Activated naive CD4-positive, alpha-beta T cell treated with anti-CD3 and anti-CD28 coated beads, Interleukin-2, amount 10 ng/mL, durations not matched to agents 7 days and 5 days (primary cell): Measurements from ENCODE around the gene CCDC85B.

Experiments
- CTCF ChIA-PET: fragments of 350-600 bp; sonication (Branson Sonifier 250); formaldehyde crosslinking; loops from one replicate; lab custom pipeline; 2021; ENCODE audit warnings: antibody characterized with exemption; lab: Charles Lee
- DNase-seq: peaks from one replicate; pipeline ENCODE4 v3.0.0-alpha.2; 2020
- H3K27ac Mint-ChIP-seq: one replicate; pipeline ENCODE4 v1.8.0; 2021; ENCODE audit warnings: mild to moderate bottlenecking, moderate library complexity, mixed read lengths
- H3K27me3 Mint-ChIP-seq: one replicate; pipeline ENCODE4 v1.8.0; 2021; ENCODE audit warnings: mild to moderate bottlenecking, mixed read lengths
- H3K36me3 Mint-ChIP-seq: one replicate; pipeline ENCODE4 v1.8.0; 2021; ENCODE audit warnings: mixed read lengths
- H3K4me1 Mint-ChIP-seq: one replicate; pipeline ENCODE4 v1.8.0; 2021; ENCODE audit warnings: mixed read lengths
- H3K4me3 Mint-ChIP-seq: one replicate; pipeline ENCODE4 v1.8.0; 2021; ENCODE audit warnings: mild to moderate bottlenecking, moderate library complexity, mixed read lengths
- H3K9me3 Mint-ChIP-seq: one replicate; pipeline ENCODE4 v1.8.0; 2021; ENCODE audit warnings: mixed read lengths

Gene CCDC85B

DNA sequence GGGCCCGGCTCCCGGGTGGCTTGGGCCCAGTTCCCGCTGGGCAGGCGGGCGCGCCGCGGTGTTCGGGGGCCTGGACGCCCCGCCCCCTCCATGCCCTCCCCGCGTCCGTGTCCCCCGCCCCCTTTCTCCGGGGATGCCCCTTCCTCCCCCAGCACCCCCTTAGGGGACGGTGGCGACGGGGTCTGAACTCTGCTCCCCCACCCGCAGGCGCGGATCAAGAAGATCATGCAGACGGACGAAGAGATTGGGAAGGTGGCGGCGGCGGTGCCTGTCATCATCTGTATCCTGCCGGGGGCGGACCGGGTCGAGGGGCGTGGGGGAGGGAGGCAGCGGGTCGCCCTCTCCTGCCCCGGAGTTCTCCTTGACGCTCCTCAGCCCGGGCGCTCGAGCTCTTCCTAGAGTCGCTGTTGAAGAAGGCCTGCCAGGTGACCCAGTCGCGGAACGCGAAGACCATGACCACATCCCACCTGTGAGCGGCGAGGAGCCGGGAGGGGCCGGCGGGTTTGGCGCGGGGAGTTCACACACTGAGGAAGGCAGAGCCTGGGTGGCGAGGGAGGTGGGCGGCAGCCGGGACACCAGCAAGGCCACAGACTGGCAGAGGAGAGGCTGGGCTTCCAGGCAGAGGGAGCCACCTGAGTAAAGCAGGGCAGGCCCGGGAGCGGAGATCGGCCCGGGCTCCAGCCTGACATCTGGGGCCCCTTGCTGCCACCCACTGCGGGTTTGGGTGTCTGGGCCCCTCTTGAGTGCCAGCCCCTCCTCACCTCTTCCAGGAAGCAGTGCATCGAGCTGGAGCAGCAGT lies 29.3 kb downstream of the CCDC85B start:
- H3K27ac Mint-ChIP-seq: peak overlapping the region; percentile 91
- peaks cover 55% of the 10 kb centered on the region for H3K4me1 Mint-ChIP-seq
- peak overlapping the region; percentile 93 for H3K4me3 Mint-ChIP-seq
- DNase-seq: peak; percentile 79
- CTCF ChIA-PET: interaction anchor here (0.8 to 1.7 kb wide), 2 partner anchors 31 to 35 kb away, joined by 4 to 7 read pairs; partner anchors contain the start of gene FIBP
- H3K9me3 Mint-ChIP-seq: no peaks in the 10 kb centered on the region
- no peaks in the 10 kb centered on the region for H3K27me3 Mint-ChIP-seq
- H3K36me3 Mint-ChIP-seq: peaks cover 44% of the 10 kb centered on the region

DNA sequence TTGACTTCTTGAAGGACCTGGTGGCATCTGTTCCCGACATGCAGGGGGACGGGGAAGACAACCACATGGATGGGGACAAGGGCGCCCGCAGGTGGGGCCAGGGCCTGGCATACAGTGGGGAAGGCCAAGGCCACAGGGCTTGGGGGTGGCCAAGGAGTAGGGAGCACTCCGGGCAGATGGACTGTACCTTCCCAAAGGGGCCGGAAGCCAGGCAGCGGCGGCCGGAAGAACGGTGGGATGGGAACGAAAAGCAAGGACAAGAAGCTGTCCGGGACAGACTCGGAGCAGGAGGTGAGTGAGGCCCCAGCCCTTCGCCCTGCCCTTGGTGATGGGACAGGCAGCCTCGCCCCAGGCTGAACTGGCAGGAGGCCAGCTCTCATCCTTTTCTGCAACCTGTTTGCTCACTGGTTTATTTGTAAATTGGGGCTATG lies 29.9 kb downstream of the CCDC85B start:
- CTCF ChIA-PET: interaction anchor here (0.8 to 1.7 kb wide), 2 partner anchors 32 to 35 kb away, joined by 4 to 7 read pairs; partner anchors contain the start of gene FIBP

DNA sequence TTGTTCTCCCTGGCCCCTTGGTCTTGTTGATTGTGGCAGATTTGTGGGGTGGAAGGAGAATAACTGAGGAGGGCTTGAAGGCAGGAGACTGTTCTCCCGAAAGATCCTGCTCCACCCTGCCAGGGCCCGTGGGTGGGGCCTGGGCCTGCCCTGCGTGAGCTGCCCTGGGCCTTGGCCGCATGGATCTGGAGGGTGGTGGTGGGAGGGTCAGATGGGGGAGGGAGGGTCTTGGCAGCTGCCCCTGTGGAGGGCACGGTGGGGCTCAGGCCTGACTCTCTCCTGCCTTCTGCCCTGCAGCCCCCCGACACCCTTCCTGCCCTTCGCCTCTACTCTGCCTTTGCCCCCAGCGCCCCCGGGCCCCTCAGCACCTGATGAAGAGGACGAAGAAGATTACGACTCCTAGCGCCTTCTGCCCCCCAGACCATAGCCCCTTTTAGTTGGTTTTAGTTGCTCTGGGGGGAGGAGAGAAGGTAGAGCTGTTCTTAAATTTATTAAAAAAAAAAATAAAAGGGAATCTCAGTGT lies 30.6 kb downstream of the CCDC85B start:
- DNase-seq: no peak
- H3K27me3 Mint-ChIP-seq: no peaks in the 10 kb centered on the region
- CTCF ChIA-PET: interaction anchor here (0.8 to 1.7 kb wide), 2 partner anchors 32 to 36 kb away, joined by 4 to 7 read pairs; partner anchors contain the start of gene FIBP
- peak overlapping the region; percentile 93 for H3K4me3 Mint-ChIP-seq
- H3K9me3 Mint-ChIP-seq: no peaks in the 10 kb centered on the region
- peaks cover 39% of the 10 kb centered on the region for H3K36me3 Mint-ChIP-seq
- H3K4me1 Mint-ChIP-seq: peaks cover 46% of the 10 kb centered on the region
- H3K27ac Mint-ChIP-seq: no peak overlapping the region

More for the DNA sequence above, 29.9 kb downstream of the CCDC85B start:
- no peak for DNase-seq
- Mint-ChIP-seq H3K36me3 (peaks cover 39% of the 10 kb centered on the region), H3K9me3 (no peaks in the 10 kb centered on the region), H3K27me3 (no peaks in the 10 kb centered on the region), H3K27ac (peak overlapping the region; percentile 37), H3K4me1 (peaks cover 50% of the 10 kb centered on the region), H3K4me3 (peak overlapping the region; percentile 93)

DNA sequence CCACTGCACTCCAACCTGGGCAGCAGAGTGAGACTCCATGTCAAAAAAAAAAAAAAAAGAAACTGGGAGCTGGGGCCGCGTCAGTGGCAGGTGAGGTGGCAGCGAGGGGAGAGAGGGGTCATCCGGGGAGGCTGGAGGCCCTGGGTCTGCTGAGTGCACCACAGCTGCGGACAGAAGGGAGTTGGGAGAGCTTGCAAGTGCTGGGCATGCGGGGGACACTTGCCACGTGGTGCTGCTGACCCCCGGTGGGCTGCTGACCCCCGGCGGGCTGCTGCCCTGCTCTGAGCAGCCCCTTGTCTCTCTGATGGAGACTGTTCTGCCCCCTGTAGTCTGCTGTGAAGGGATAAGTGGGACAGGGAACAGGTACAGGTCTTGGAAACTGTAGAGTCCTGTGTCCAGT lies 31.4 kb downstream of the CCDC85B start:
- Mint-ChIP-seq H3K4me3 (peak overlapping the region; percentile 38), H3K36me3 (peaks cover 33% of the 10 kb centered on the region), H3K27ac (peak overlapping the region; percentile 33), H3K27me3 (no peaks in the 10 kb centered on the region), H3K9me3 (no peaks in the 10 kb centered on the region), H3K4me1 (peaks cover 44% of the 10 kb centered on the region)
- DNase-seq: no peak
- CTCF ChIA-PET: interaction anchor here (1.1 to 2.3 kb wide), 2 partner anchors 37 to 67 kb away, joined by 3 to 10 read pairs; no protein-coding TSS in a partner anchor

DNA sequence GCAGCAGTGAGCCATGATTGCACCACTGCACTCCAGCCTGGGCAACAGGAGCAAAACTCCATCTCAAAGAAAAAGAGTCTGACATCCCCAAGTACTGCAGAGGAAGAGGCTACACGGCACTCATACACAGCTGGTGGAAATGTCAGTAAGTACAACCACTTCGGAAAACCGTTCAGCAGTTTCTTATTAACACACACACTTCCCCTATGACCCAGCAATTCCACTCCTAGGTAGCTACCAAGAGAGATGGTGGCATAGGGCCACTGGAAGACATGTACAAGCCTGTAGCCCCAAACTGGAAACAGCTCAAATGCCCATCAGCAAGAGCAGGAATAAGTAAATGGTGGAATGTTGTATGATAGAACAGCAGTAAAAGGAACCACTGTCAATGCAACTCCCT lies 32.1 kb downstream of the CCDC85B start:
- Mint-ChIP-seq H3K36me3 (peaks cover 30% of the 10 kb centered on the region), H3K4me3 (peak overlapping the region; percentile 38), H3K9me3 (no peaks in the 10 kb centered on the region), H3K27ac (peak overlapping the region; percentile 69), H3K4me1 (peaks cover 46% of the 10 kb centered on the region), H3K27me3 (no peaks in the 10 kb centered on the region)
- CTCF ChIA-PET: interaction anchor here (1.0 to 2.3 kb wide), 3 partner anchors 38 to 211 kb away, joined by 3 to 10 read pairs (median 3); partner anchors contain the start of gene KAT5
- no peak for DNase-seq

DNA sequence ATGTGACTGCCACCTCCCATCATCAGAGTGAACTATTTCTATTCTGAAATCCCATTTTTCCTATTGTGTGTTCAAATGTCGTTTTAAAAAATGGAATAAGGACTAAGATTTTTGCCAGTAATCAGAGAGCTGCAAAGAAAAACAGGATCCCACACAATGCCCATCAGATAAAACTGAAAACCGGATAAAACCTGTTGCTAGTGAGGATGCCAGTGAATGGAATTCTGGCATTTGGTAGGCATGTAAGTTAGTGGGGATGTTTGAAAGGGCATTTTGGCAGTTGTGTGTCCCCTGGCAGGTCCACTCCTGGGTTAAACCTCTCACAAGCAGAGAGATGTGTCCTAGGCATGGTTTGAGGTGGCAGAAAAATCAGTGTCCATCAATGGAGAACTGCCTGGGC lies 34.9 kb downstream of the CCDC85B start:
- peaks cover 24% of the 10 kb centered on the region for H3K36me3 Mint-ChIP-seq

DNA sequence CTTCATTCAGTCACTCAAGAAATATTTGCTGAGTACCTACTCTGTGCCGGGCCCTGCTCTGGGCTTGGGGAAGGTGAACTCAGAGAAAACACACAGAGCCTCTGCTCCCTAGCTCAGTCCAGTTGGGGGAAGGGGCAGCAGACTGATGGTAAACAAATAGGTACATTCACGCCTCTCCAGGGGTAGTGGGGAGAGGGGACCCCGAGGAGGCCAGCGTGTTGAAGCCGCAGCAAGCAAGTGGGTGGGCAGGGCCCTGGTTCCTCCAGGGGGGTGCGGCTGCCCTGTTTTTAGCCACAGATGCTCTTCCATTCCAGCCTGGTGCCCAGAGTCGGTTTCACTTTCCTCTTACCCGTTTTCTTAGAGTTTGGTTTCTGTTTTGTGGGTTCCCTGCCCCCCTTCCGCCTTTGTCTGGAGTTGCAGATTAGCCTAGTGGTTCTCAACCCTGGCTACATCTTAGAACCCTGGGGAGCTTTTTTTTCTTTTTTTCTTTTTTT lies 37.5 kb downstream of the CCDC85B start:
- Mint-ChIP-seq H3K4me1 (peaks cover 60% of the 10 kb centered on the region), H3K27me3 (no peaks in the 10 kb centered on the region), H3K27ac (peak overlapping the region; percentile 98), H3K36me3 (peaks cover 11% of the 10 kb centered on the region), H3K9me3 (no peaks in the 10 kb centered on the region), H3K4me3 (peak overlapping the region; percentile 65)
- peak; percentile 92 for DNase-seq
- CTCF ChIA-PET: interaction anchor here (0.7 to 2.6 kb wide), 6 partner anchors 10 to 43 kb away, joined by 3 to 10 read pairs (median 3); partner anchors contain the start of genes CCDC85B and FIBP

More for the DNA sequence above, 34.9 kb downstream of the CCDC85B start:
- H3K27ac Mint-ChIP-seq: peak overlapping the region; percentile 15
- H3K4me3 Mint-ChIP-seq: no peak overlapping the region
- DNase-seq: no peak
- CTCF ChIA-PET: no interaction called here
- H3K9me3 Mint-ChIP-seq: no peaks in the 10 kb centered on the region
- H3K27me3 Mint-ChIP-seq: no peaks in the 10 kb centered on the region
- H3K4me1 Mint-ChIP-seq: peaks cover 59% of the 10 kb centered on the region

DNA sequence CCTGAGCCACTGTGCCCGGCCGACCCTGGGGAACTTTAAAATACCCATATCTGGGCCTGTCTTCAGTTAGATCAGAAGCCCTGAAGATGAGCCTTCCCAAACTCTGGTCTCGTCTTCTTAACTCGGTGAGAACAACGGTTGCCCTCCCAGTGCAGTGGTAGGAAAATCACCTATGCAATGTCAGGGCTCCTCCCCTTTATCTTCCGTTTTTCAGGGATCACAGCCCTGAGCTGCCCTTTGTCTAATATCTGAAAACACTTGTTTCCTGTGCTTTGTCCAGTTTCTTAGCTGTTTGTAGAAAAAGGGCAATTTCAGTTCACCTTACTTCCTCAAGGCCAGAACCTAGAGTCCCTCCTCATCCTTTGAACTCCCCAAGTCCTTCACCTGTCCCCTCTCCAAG lies 38.2 kb downstream of the CCDC85B start:
- Mint-ChIP-seq H3K9me3 (no peaks in the 10 kb centered on the region), H3K36me3 (peaks cover 6% of the 10 kb centered on the region), H3K4me1 (peaks cover 56% of the 10 kb centered on the region), H3K4me3 (peak overlapping the region; percentile 65), H3K27me3 (no peaks in the 10 kb centered on the region), H3K27ac (peak overlapping the region; percentile 98)
- DNase-seq: no peak
- CTCF ChIA-PET: interaction anchor here (0.7 to 2.6 kb wide), 4 partner anchors 11 to 43 kb away, joined by 3 to 10 read pairs (median 6); partner anchors contain the start of genes CCDC85B and FIBP

DNA sequence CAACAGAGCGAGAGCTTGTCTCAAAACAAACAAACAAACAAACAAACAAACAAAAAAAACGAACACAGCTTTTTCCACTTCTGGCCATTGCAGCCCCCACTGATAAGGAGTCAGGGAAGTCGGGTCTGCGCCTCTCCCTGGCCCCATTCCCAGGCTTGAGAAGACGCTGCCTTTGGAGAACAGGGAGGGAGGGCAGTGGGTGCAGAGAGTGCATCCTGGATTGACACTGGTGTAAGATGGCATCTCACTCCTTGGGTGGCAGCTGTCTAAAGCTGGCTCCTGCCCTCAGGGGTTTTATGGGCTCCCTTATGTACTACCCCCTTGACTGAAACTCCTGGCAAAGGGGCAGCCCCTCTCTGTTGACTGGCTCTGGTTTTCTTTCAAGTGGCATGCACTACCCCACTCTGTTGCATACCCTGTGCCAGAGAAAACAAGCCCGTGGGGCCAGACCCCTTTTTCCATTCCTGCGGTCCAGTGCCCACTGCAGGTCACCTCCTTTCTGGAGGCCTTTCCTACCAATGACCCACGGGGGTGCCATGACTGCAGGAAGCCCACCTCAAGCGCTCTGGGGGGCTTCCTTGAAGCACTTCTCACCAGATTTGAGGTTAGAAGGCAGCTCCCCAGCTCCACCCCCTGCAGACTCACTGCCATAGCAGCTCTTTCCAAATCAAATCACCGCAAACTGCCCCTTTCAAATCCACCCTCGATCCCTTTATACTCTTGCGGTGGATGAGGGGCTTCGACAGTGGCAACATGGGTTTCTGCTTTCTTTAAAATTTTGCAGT lies 41.5 kb downstream of the CCDC85B start:
- Mint-ChIP-seq H3K27ac (no peak overlapping the region), H3K9me3 (no peaks in the 10 kb centered on the region), H3K27me3 (no peaks in the 10 kb centered on the region), H3K4me1 (peaks cover 49% of the 10 kb centered on the region), H3K4me3 (no peak overlapping the region), H3K36me3 (peaks cover 4% of the 10 kb centered on the region)
- no peak for DNase-seq
- CTCF ChIA-PET: interaction anchor here (1.1 to 3.9 kb wide), 4 partner anchors 10 to 73 kb away, joined by 3 to 21 read pairs (median 6); partner anchors contain the start of gene FIBP

DNA sequence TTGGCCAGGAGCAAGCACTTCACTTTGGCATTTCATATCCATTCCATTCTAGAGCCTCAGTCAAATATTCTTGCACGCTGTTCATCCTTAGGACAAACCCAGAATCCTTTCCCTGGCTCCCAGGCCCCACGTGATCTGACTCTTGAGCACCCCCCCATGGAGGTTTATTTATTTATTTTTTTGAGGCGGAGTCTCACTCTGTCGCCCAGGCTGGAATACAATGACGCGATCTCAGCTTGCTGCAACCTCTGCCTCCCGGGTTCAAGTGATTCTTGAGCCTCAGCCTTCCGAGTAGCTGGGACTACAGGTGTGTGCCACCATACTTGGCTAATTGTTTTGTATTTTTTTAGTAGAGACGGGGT lies 42.1 kb downstream of the CCDC85B start:
- CTCF ChIA-PET: interaction anchor here (1.1 to 3.9 kb wide), 4 partner anchors 10 to 48 kb away, joined by 3 to 21 read pairs (median 6); partner anchors contain the start of gene FIBP
- DNase-seq: no peak
- Mint-ChIP-seq H3K27ac (no peak overlapping the region), H3K27me3 (peaks cover 5% of the 10 kb centered on the region), H3K36me3 (peaks cover 2% of the 10 kb centered on the region), H3K4me1 (peaks cover 43% of the 10 kb centered on the region), H3K9me3 (no peaks in the 10 kb centered on the region), H3K4me3 (no peak overlapping the region)

DNA sequence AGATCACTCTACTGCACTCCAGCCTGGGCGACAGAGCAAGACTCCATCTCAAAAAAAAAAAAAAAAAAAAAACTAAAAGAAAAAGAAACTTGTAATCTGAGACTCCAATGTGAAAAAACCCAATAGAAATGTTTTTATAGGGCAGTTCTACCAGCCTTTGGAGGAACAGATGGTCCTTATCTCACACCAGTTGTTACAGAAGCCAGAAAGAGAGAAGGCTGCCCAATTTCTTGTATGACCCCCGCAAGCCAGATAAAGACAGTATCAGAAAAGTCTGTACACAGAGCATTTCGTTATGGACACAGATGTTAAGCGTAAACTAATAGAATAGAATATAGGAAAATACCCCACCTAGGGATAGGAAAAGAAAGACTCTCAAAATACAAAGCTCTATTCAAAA lies 43.5 kb downstream of the CCDC85B start:
- DNase-seq: no peak
- H3K27me3 Mint-ChIP-seq: peaks cover 16% of the 10 kb centered on the region
- no peaks in the 10 kb centered on the region for H3K36me3 Mint-ChIP-seq
- H3K4me1 Mint-ChIP-seq: peaks cover 29% of the 10 kb centered on the region
- H3K27ac Mint-ChIP-seq: no peak overlapping the region
- no peak overlapping the region for H3K4me3 Mint-ChIP-seq
- CTCF ChIA-PET: interaction anchor here (1.2 kb wide), 1 partner anchor 56 kb away, joined by 3 read pairs; no protein-coding TSS in a partner anchor
- no peaks in the 10 kb centered on the region for H3K9me3 Mint-ChIP-seq

DNA sequence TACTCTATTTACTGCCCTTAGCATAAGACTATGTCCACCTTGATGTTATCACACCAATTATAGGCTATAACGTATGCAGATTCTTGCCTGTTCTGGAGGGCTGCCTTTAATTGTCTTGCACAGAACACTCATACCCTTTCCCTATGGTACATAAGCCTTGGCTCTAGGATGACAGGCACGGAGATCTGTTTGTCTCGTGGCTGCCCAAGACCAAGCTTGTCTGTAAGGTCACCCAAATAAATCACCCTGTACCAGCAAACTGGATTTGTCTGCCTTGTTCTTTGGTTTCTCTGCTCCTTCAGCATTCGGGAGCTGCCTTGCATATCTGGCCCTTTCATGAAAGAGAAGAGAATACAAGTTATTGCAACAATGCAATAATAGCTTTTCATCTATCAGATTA lies 47.3 kb downstream of the CCDC85B start:
- H3K27ac Mint-ChIP-seq: no peak overlapping the region
- DNase-seq: no peak
- CTCF ChIA-PET: no interaction called here
- peaks cover 45% of the 10 kb centered on the region for H3K27me3 Mint-ChIP-seq
- no peaks in the 10 kb centered on the region for H3K9me3 Mint-ChIP-seq
- no peaks in the 10 kb centered on the region for H3K4me1 Mint-ChIP-seq
- H3K36me3 Mint-ChIP-seq: no peaks in the 10 kb centered on the region
- H3K4me3 Mint-ChIP-seq: no peak overlapping the region
